DND-41 (cell line): ENCODE data around the gene KAZALD1.

Source experiments
- ATAC-seq: fragments of 200-7000 bp; cut with Tn5 transposase; 3 replicates; pipeline ENCODE4 v1.9.1; 2021; ENCODE audit warnings: low read depth; ENCODE audit not compliant: insufficient read depth
- DNase-seq: peaks from one replicate; pipeline ENCODE4 v3.0.0-alpha.2; 2020
- H2AFZ ChIP-seq: 2 replicates; pipeline ENCODE4 v1.6.0; 2012; ENCODE audit warnings: low read depth, low read length
- H3K27ac ChIP-seq: 2 replicates; pipeline ENCODE4 v1.5.1; 2012; ENCODE audit warnings: low read length, inconsistent platforms
- H3K27me3 ChIP-seq: fragments of 200-600 bp; sonication (generic); 2 replicates; pipeline ENCODE4 v1.6.0; 2012; ENCODE audit warnings: low read length, mild to moderate bottlenecking, inconsistent platforms; ENCODE audit not compliant: insufficient read depth, poor library complexity
- H3K36me3 ChIP-seq: 2 replicates; pipeline ENCODE4 v1.5.1; 2012; ENCODE audit warnings: low read length, inconsistent platforms; ENCODE audit not compliant: insufficient read depth
- H3K4me1 ChIP-seq: 2 replicates; pipeline ENCODE4 v1.5.1; 2012; ENCODE audit warnings: mild to moderate bottlenecking, low read length; ENCODE audit not compliant: insufficient read depth
- H3K4me2 ChIP-seq: 2 replicates; pipeline ENCODE4 v1.6.0; 2012; ENCODE audit warnings: mild to moderate bottlenecking, moderate library complexity, low read length, inconsistent platforms; ENCODE audit not compliant: insufficient read depth
- H3K4me3 ChIP-seq, 2 experiments: fragments of 200-600 bp in 1 of 2; shearing (Covaris generic) in 1 of 2; 2 replicates each; pipeline ENCODE4 v1.5.1; 2012 to 2016; ENCODE audit warnings: inconsistent platforms in 2 of 2, low read length in 2 of 2, mild to moderate bottlenecking in 2 of 2, low read depth in 1 of 2, moderate library complexity in 1 of 2
- H3K79me2 ChIP-seq: 2 replicates; pipeline ENCODE4 v1.6.0; 2012; ENCODE audit warnings: low read length, inconsistent platforms; ENCODE audit not compliant: insufficient read depth
- H3K9ac ChIP-seq: 2 replicates; pipeline ENCODE4 v1.6.0; 2012; ENCODE audit warnings: low read depth, mild to moderate bottlenecking, inconsistent platforms, low read length, moderate library complexity
- H3K9me3 ChIP-seq: 2 replicates; pipeline ENCODE4 v1.5.1; 2012; ENCODE audit warnings: low read length, moderate library complexity, mild to moderate bottlenecking, inconsistent platforms; ENCODE audit not compliant: insufficient read depth, severe bottlenecking
- H4K20me1 ChIP-seq: 2 replicates; pipeline ENCODE4 v1.6.0; 2012; ENCODE audit warnings: low read length; ENCODE audit not compliant: insufficient read depth
- EZH2 ChIP-seq: IDR thresholded peaks from 3 replicates; pipeline ENCODE4 v1.6.1; 2012; ENCODE audit warnings: borderline replicate concordance, low read depth, mild to moderate bottlenecking, moderate library complexity, low read length, inconsistent platforms; ENCODE audit not compliant: severe bottlenecking
- TF ChIP-seq, protein P1 (sequence below): IDR thresholded peaks from 2 replicates; pipeline ENCODE4 v1.5.1; 2012; ENCODE audit warnings: borderline replicate concordance, low read length, moderate library complexity, mild to moderate bottlenecking; ENCODE audit not compliant: poor library complexity, severe bottlenecking; ENCODE audit errors: extremely low read depth

The KAZALD1 gene

GRCh38 chr10:101036726-101037125 lies 25.1 kb upstream of the KAZALD1 start:
- no peak overlapping the region for H3K4me3 ChIP-seq
- no peak overlapping the region for H2AFZ ChIP-seq
- DNase-seq (no peak), ATAC-seq (no peak)
- H3K27me3 ChIP-seq, result peaks cover 2% of the 10 kb centered on the region
- H3K27ac ChIP-seq, result no peak overlapping the region
- no peak overlapping the region for H3K9ac ChIP-seq
- H3K79me2 ChIP-seq, result 0 out of 2 replicates have a peak, but pooled peaks cover 2% of the 10 kb centered on the region
- no peaks in the 10 kb centered on the region for H3K9me3 ChIP-seq
- TF ChIP-seq, protein P1, sequence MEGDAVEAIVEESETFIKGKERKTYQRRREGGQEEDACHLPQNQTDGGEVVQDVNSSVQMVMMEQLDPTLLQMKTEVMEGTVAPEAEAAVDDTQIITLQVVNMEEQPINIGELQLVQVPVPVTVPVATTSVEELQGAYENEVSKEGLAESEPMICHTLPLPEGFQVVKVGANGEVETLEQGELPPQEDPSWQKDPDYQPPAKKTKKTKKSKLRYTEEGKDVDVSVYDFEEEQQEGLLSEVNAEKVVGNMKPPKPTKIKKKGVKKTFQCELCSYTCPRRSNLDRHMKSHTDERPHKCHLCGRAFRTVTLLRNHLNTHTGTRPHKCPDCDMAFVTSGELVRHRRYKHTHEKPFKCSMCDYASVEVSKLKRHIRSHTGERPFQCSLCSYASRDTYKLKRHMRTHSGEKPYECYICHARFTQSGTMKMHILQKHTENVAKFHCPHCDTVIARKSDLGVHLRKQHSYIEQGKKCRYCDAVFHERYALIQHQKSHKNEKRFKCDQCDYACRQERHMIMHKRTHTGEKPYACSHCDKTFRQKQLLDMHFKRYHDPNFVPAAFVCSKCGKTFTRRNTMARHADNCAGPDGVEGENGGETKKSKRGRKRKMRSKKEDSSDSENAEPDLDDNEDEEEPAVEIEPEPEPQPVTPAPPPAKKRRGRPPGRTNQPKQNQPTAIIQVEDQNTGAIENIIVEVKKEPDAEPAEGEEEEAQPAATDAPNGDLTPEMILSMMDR, result no peak
- TF ChIP-seq EZH2, result no peak
- H3K4me2 ChIP-seq, result no peak overlapping the region
- H4K20me1 ChIP-seq, result peaks cover 21% of the 10 kb centered on the region
- H3K4me1 ChIP-seq, result peaks cover 20% of the 10 kb centered on the region
- no peaks in the 10 kb centered on the region for H3K36me3 ChIP-seq

- H2AFZ ChIP-seq, result no peak overlapping the region
- H3K36me3 ChIP-seq, result no peaks in the 10 kb centered on the region
- no peak overlapping the region for H3K27ac ChIP-seq
- H3K9me3 ChIP-seq, result no peaks in the 10 kb centered on the region
- peaks cover 13% of the 10 kb centered on the region; the same call in 1 of the 2 replicates for H4K20me1 ChIP-seq
- TF ChIP-seq, protein P1, result no peak
- no peak for TF ChIP-seq EZH2
- DNase-seq (no peak), ATAC-seq (no peak)
- no peak overlapping the region for H3K4me3 ChIP-seq
- H3K79me2 ChIP-seq, result peaks cover 9% of the 10 kb centered on the region
- H3K9ac ChIP-seq, result no peak overlapping the region
- peaks cover 21% of the 10 kb centered on the region for H3K4me1 ChIP-seq
- no peaks in the 10 kb centered on the region for H3K27me3 ChIP-seq
- H3K4me2 ChIP-seq, result no peak overlapping the region
Observed at GRCh38 chr10:101038484-101038883, 23.3 kb upstream of the KAZALD1 start.

DNA sequence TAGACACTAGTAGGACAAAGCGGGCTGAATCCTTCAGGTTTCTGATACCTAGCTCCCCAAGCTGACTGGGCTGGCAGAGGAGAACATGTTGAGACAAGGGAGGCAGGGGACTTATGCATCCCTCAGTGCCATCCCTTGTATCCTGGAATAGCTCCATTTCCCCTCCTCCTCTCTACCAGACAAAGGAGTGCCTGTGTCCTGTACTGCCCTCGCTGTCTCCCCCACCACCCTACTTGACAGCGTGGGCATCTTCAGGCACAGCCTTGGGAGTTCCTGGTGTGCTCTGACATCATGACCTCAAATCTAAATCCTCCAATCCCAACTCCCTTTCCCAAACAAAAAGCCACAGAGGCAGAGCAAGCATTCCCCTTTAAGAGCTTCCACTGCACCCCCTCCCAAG lies 21.7 kb upstream of the KAZALD1 start:
- H3K27ac ChIP-seq, result no peak overlapping the region
- peaks cover 29% of the 10 kb centered on the region for H3K4me1 ChIP-seq
- DNase-seq (no peak), ATAC-seq (no peak)
- H3K36me3 ChIP-seq, result no peaks in the 10 kb centered on the region
- H3K9ac ChIP-seq, result no peak overlapping the region
- no peak overlapping the region for H3K4me2 ChIP-seq
- TF ChIP-seq EZH2, result no peak
- TF ChIP-seq, protein P1, result no peak
- H3K27me3 ChIP-seq, result no peaks in the 10 kb centered on the region
- no peak overlapping the region for H3K4me3 ChIP-seq
- H3K9me3 ChIP-seq, result no peaks in the 10 kb centered on the region
- H3K79me2 ChIP-seq, result peaks cover 9% of the 10 kb centered on the region
- peaks cover 13% of the 10 kb centered on the region; the same call in 1 of the 2 replicates for H4K20me1 ChIP-seq
- no peak overlapping the region for H2AFZ ChIP-seq

- H3K4me2 ChIP-seq, result no peak overlapping the region
Observed at GRCh38 chr10:101040851-101041250, 20.9 kb upstream of the KAZALD1 start.

More at GRCh38 chr10:101040851-101041250, 20.9 kb upstream of the KAZALD1 start:
- no peak for DNase-seq
- no peak overlapping the region for H3K27ac ChIP-seq
- no peaks in the 10 kb centered on the region for H3K36me3 ChIP-seq
- TF ChIP-seq, protein P1, result no peak
- TF ChIP-seq EZH2, result no peak
- no peaks in the 10 kb centered on the region for H3K9me3 ChIP-seq
- H3K27me3 ChIP-seq, result no peaks in the 10 kb centered on the region
- H4K20me1 ChIP-seq, result peaks cover 13% of the 10 kb centered on the region; the same call in 1 of the 2 replicates
- H3K4me3 ChIP-seq, result no peak overlapping the region
- H3K4me1 ChIP-seq, result peaks cover 29% of the 10 kb centered on the region
- no peak for ATAC-seq
- no peak overlapping the region for H2AFZ ChIP-seq
- peaks cover 9% of the 10 kb centered on the region for H3K79me2 ChIP-seq
- H3K9ac ChIP-seq, result no peak overlapping the region
